WTC11 (cell line): ENCODE measurements around the gene UNC93B1. TPM values are rescaled to one million over a fixed set of nuclear protein-coding genes. Genes with fewer than 3 reads are reported as not detected.

Experiments
- ATAC-seq: fragments of 200-7000 bp; cut with Tn5 transposase; 2 replicates; pipeline ENCODE4 v1.10.0; 2021; ENCODE audit warnings: mild to moderate bottlenecking, moderate library complexity
- CTCF ChIA-PET: fragments of 300-600 bp; sonication (Branson Sonifier 250); formaldehyde crosslinking; loops from one replicate; lab custom pipeline; 2021; ENCODE audit warnings: antibody characterized with exemption; lab: Charles Lee
- POLR2A ChIA-PET: fragments of 350-600 bp; sonication (Branson Sonifier 250); formaldehyde crosslinking; loops from one replicate; lab custom pipeline; 2021; ENCODE audit warnings: antibody characterized with exemption; lab: Charles Lee
- DNase-seq: peaks from one replicate; pipeline ENCODE4 v3.0.0; 2021; ENCODE audit warnings: low spot score
- H3K27ac Mint-ChIP-seq: 2 replicates; pipeline ENCODE4 v1.8.0; 2021; ENCODE audit warnings: mixed read lengths
- H3K27me3 Mint-ChIP-seq: 2 replicates; pipeline ENCODE4 v1.8.0; 2021; ENCODE audit warnings: low read depth, mild to moderate bottlenecking, moderate library complexity, mixed read lengths
- H3K36me3 Mint-ChIP-seq: 2 replicates; pipeline ENCODE4 v1.8.0; 2021; ENCODE audit warnings: mixed read lengths
- H3K4me1 Mint-ChIP-seq: 2 replicates; pipeline ENCODE4 v1.8.0; 2022; ENCODE audit warnings: mixed read lengths
- H3K4me3 Mint-ChIP-seq: 2 replicates; pipeline ENCODE4 v1.8.0; 2021; ENCODE audit warnings: mild to moderate bottlenecking, moderate library complexity, mixed read lengths
- H3K9me3 Mint-ChIP-seq: 2 replicates; pipeline ENCODE4 v1.8.0; 2021; ENCODE audit warnings: mixed read lengths
- ATF6 ChIP-seq: sonication (generic); formaldehyde crosslinking; IDR thresholded peaks from 2 replicates; pipeline ENCODE4 v1.8.1; 2023; ENCODE audit warnings: mild to moderate bottlenecking, missing genetic modification reagents
- CBFB ChIP-seq: sonication (generic); formaldehyde crosslinking; IDR thresholded peaks from 2 replicates; pipeline ENCODE4 v1.8.1; 2022; ENCODE audit warnings: mild to moderate bottlenecking, low read depth, missing genetic modification reagents
- CREM ChIP-seq: sonication (generic); formaldehyde crosslinking; IDR thresholded peaks from 2 replicates; pipeline ENCODE4 v1.8.1; 2022; ENCODE audit warnings: mild to moderate bottlenecking, missing genetic modification reagents, moderate library complexity
- E2F5 ChIP-seq: sonication (generic); formaldehyde crosslinking; IDR thresholded peaks from 2 replicates; pipeline ENCODE4 v1.8.1; 2022; ENCODE audit warnings: mild to moderate bottlenecking, moderate library complexity, missing genetic modification reagents
- GABPB1 ChIP-seq: sonication (generic); formaldehyde crosslinking; IDR thresholded peaks from 2 replicates; pipeline ENCODE4 v1.8.1; 2023; ENCODE audit warnings: mild to moderate bottlenecking, missing genetic modification reagents
- IRF1 ChIP-seq: sonication (generic); formaldehyde crosslinking; IDR thresholded peaks from 2 replicates; pipeline ENCODE4 v1.8.0; 2023; ENCODE audit warnings: missing genetic modification reagents
- JAZF1 ChIP-seq: fragments of 250-450 bp; sonication (Bioruptor Pico); IDR thresholded peaks from 2 replicates; pipeline ENCODE4 v1.9.0; 2021; ENCODE audit warnings: moderate library complexity, mild to moderate bottlenecking, inconsistent platforms
- JUN ChIP-seq: sonication (generic); formaldehyde crosslinking; IDR thresholded peaks from 2 replicates; pipeline ENCODE4 v1.8.0; 2023; ENCODE audit warnings: mild to moderate bottlenecking, missing genetic modification reagents
- MYBL2 ChIP-seq: sonication (generic); formaldehyde crosslinking; IDR thresholded peaks from 2 replicates; pipeline ENCODE4 v1.8.1; 2023; ENCODE audit warnings: mild to moderate bottlenecking, moderate library complexity, missing genetic modification reagents
- NFATC4 ChIP-seq: fragments of 250-450 bp; sonication (Bioruptor Pico); IDR thresholded peaks from 2 replicates; pipeline ENCODE4 v1.9.0; 2021; ENCODE audit warnings: mild to moderate bottlenecking
- OVOL2 ChIP-seq: fragments of 250-450 bp; sonication (Bioruptor Pico); IDR thresholded peaks from 2 replicates; pipeline ENCODE4 v1.9.0; 2021; ENCODE audit warnings: mild to moderate bottlenecking, borderline replicate concordance
- PRDM15 ChIP-seq: sonication (generic); formaldehyde crosslinking; IDR thresholded peaks from 2 replicates; pipeline ENCODE4 v1.8.0; 2022; ENCODE audit warnings: missing genetic modification reagents
- RELA ChIP-seq: sonication (generic); formaldehyde crosslinking; IDR thresholded peaks from 2 replicates; pipeline ENCODE4 v1.8.1; 2022; ENCODE audit warnings: missing genetic modification reagents, mild to moderate bottlenecking, borderline replicate concordance
- USF1 ChIP-seq: sonication (generic); formaldehyde crosslinking; IDR thresholded peaks from 2 replicates; pipeline ENCODE4 v1.8.0; 2022; ENCODE audit warnings: mild to moderate bottlenecking, missing genetic modification reagents
- USF2 ChIP-seq: sonication (generic); formaldehyde crosslinking; IDR thresholded peaks from 2 replicates; pipeline ENCODE4 v1.8.1; 2023; ENCODE audit warnings: mild to moderate bottlenecking, missing genetic modification reagents, moderate library complexity
- ZBTB43 ChIP-seq: sonication (generic); formaldehyde crosslinking; IDR thresholded peaks from 2 replicates; pipeline ENCODE4 v1.8.1; 2023; ENCODE audit warnings: mild to moderate bottlenecking, missing genetic modification reagents
- ZNF138 ChIP-seq: sonication (generic); formaldehyde crosslinking; conservative IDR thresholded peaks from 2 replicates; pipeline ENCODE4 v1.8.1; 2022; ENCODE audit warnings: mild to moderate bottlenecking, moderate library complexity, missing genetic modification reagents
- ZNF232 ChIP-seq: sonication (generic); formaldehyde crosslinking; IDR thresholded peaks from 2 replicates; pipeline ENCODE4 v1.8.0; 2022; ENCODE audit warnings: mild to moderate bottlenecking, missing genetic modification reagents
- ZNF416 ChIP-seq: fragments of 250-450 bp; sonication (Bioruptor Pico); IDR thresholded peaks from 2 replicates; pipeline ENCODE4 v1.9.0; 2021; ENCODE audit warnings: mild to moderate bottlenecking, inconsistent platforms
- ZNF671 ChIP-seq: fragments of 250-450 bp; sonication (Bioruptor Pico); IDR thresholded peaks from 2 replicates; pipeline ENCODE4 v1.8.0; 2021; ENCODE audit warnings: mild to moderate bottlenecking
- total RNA-seq: library from RNA; stranded (reverse); gene quantifications from 3 replicates; pipeline ENCODE4 v1.2.3, GENCODE V29; 2021

UNC93B1 gene
- total RNA-seq, 1 experiment from 2014 or later = 27.9 TPM

GRCh38 chr11:68002575-68002937 lies 1.3 kb downstream of the UNC93B1 start:
- TF ChIP-seq USF1 (CRISPR knock-in tag) (0 out of 2 replicates have a peak, but pooled peaks have one; percentile 28), JUN (no peak), ATF6 (no peak)
- ChIA-PET POLR2A (no interaction called here), CTCF (interaction anchor here (0.9 to 2.0 kb wide), 3 partner anchors 9 to 206 kb away, joined by 3 to 10 read pairs (median 9); no protein-coding TSS in a partner anchor)
- H3K36me3 Mint-ChIP-seq = peaks cover 2% of the 10 kb centered on the region
- ATAC-seq (no peak), DNase-seq (no peak)
- peak overlapping the region; percentile 76 for H3K4me3 Mint-ChIP-seq
- no peaks in the 10 kb centered on the region for H3K9me3 Mint-ChIP-seq
- no peak overlapping the region for H3K27ac Mint-ChIP-seq
- H3K4me1 Mint-ChIP-seq = peaks cover 23% of the 10 kb centered on the region
- no peaks in the 10 kb centered on the region; the same call in none of the 2 replicates for H3K27me3 Mint-ChIP-seq

- Mint-ChIP-seq H3K4me3 (no peak overlapping the region), H3K36me3 (peaks cover 2% of the 10 kb centered on the region), H3K27me3 (peaks cover 2% of the 10 kb centered on the region), H3K9me3 (no peaks in the 10 kb centered on the region), H3K4me1 (peaks cover 29% of the 10 kb centered on the region), H3K27ac (no peak overlapping the region)
- DNase-seq (no peak), ATAC-seq (no peak)
- ChIA-PET CTCF (no interaction called here), POLR2A (no interaction called here)
- TF ChIP-seq ZNF671 (CRISPR knock-in tag) = no peak
- TF ChIP-seq RELA (CRISPR knock-in tag) = no peak
- TF ChIP-seq ATF6 = no peak
- no peak for TF ChIP-seq IRF1 (CRISPR knock-in tag)
- no peak for TF ChIP-seq NFATC4
- TF ChIP-seq ZBTB43 (CRISPR knock-in tag) = no peak
- TF ChIP-seq PRDM15 = no peak
Observed at GRCh38 chr11:67999704-68000103, 4.2 kb downstream of the UNC93B1 start.

GRCh38 chr11:67999201-67999629 lies 4.7 kb downstream of the UNC93B1 start:
- H3K27me3 Mint-ChIP-seq = peaks cover 2% of the 10 kb centered on the region
- H3K27ac Mint-ChIP-seq = no peak overlapping the region
- no peaks in the 10 kb centered on the region for H3K9me3 Mint-ChIP-seq
- H3K4me1 Mint-ChIP-seq = peaks cover 24% of the 10 kb centered on the region
- H3K36me3 Mint-ChIP-seq = peaks cover 2% of the 10 kb centered on the region
- H3K4me3 Mint-ChIP-seq = no peak overlapping the region
- DNase-seq = no peak
- ChIA-PET CTCF (no interaction called here), POLR2A (no interaction called here)
- no peak for ATAC-seq
- TF ChIP-seq ZNF232 (no peak), OVOL2 (CRISPR knock-in tag) (no peak), JAZF1 (CRISPR knock-in tag) (no peak), E2F5 (no peak), ZNF138 (CRISPR knock-in tag) (no peak), USF2 (no peak), MYBL2 (no peak), CREM (CRISPR knock-in tag) (no peak), GABPB1 (no peak), ZNF416 (no peak), CBFB (CRISPR knock-in tag) (no peak)
